Breast epithelium (tissue), 4 donors: ENCODE results near the gene GRIN1. TPM values are rescaled to one million over a fixed set of nuclear protein-coding genes. Genes with fewer than 3 reads are reported as not detected.

ENCODE experiments used
- DNase-seq, 2 donors: peaks; one replicate each; pipeline ENCODE4 v3.0.0-alpha.2; 2019; ENCODE audit warnings: low spot score in 2 of 2
- H3K27ac ChIP-seq, 2 donors: fragments of 200-600 bp; sonication (generic) in 1 of 2; one replicate each; pipeline ENCODE4 v1.5.1; 2016 to 2019; ENCODE audit warnings: mild to moderate bottlenecking in 1 of 2
- H3K27me3 ChIP-seq, 2 donors: fragments of 200-600 bp; sonication (generic) in 1 of 2; one replicate each; pipeline versions ENCODE4 v1.5.1 to v1.6.0; 2017 to 2019; ENCODE audit warnings: control low read depth in 1 of 2, mild to moderate bottlenecking in 1 of 2
- H3K36me3 ChIP-seq: fragments of 200-600 bp; one replicate; pipeline ENCODE4 v1.5.1; 2019
- H3K4me1 ChIP-seq, 2 donors: fragments of 200-600 bp; sonication (generic); one replicate each; pipeline ENCODE4 v1.5.1; 2016 to 2019; ENCODE audit warnings: control low read depth in 1 of 2
- H3K4me3 ChIP-seq, 3 donors: fragments of 200-600 bp; sonication (generic); 1 replicate in 2 of 3; 2 replicates in 1 of 3; pipeline ENCODE4 v1.5.1; 2016 to 2019; ENCODE audit warnings: mild to moderate bottlenecking in 3 of 3, moderate library complexity in 2 of 3
- H3K9me3 ChIP-seq, 2 donors: fragments of 200-600 bp; sonication (generic) in 1 of 2; one replicate each; pipeline ENCODE4 v1.5.1; 2016 to 2019; ENCODE audit warnings: control low read depth in 1 of 2
- POLR2A ChIP-seq: fragments of 450-650 bp; IDR thresholded peaks from one replicate; pipeline ENCODE4 v1.6.1; 2016; ENCODE audit warnings: antibody characterized with exemption, mild to moderate bottlenecking, moderate library complexity
- POLR2AphosphoS5 ChIP-seq, 3 donors: sonication (generic); formaldehyde crosslinking; IDR thresholded peaks; one replicate each; pipeline ENCODE4 v1.6.1; 2017; ENCODE audit warnings: antibody characterized with exemption in 3 of 3
- intact Hi-C: fragments of 100-400 bp; cut with DNase I; formaldehyde crosslinking; loops from one replicate; pipeline ENCODE4 v1.15.1; 2023; ENCODE audit warnings: low total_unique reads
- total RNA-seq, 3 donors: library from RNA; depleted of rRNA; stranded (reverse); fragments of >200 nt; gene quantifications; one replicate each; pipeline ENCODE4 v1.1.0, GENCODE V29; 2016
- TF ChIP-seq, protein P1 (sequence below), 3 donors: fragments of 450-650 bp; IDR thresholded peaks; one replicate each; pipeline ENCODE4 v1.5.1; 2016 to 2017; ENCODE audit warnings: antibody characterized with exemption in 3 of 3, mild to moderate bottlenecking in 3 of 3, moderate library complexity in 3 of 3

Gene GRIN1
- total RNA-seq, 3 donors from 2014 or later, result 1.3 to 1.9 TPM; not detected in 1

- no peak for DNase-seq
- no peaks in the 10 kb centered on the region for H3K4me1 ChIP-seq
- TF ChIP-seq POLR2AphosphoS5 (IDR thresholded peaks at IDR 0.05) (no peak), POLR2A (no peak)
- TF ChIP-seq, protein P1, sequence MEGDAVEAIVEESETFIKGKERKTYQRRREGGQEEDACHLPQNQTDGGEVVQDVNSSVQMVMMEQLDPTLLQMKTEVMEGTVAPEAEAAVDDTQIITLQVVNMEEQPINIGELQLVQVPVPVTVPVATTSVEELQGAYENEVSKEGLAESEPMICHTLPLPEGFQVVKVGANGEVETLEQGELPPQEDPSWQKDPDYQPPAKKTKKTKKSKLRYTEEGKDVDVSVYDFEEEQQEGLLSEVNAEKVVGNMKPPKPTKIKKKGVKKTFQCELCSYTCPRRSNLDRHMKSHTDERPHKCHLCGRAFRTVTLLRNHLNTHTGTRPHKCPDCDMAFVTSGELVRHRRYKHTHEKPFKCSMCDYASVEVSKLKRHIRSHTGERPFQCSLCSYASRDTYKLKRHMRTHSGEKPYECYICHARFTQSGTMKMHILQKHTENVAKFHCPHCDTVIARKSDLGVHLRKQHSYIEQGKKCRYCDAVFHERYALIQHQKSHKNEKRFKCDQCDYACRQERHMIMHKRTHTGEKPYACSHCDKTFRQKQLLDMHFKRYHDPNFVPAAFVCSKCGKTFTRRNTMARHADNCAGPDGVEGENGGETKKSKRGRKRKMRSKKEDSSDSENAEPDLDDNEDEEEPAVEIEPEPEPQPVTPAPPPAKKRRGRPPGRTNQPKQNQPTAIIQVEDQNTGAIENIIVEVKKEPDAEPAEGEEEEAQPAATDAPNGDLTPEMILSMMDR (IDR thresholded peaks at IDR 0.05), result no peak
- no peaks in the 10 kb centered on the region for H3K9me3 ChIP-seq
- peaks cover 4% of the 10 kb centered on the region for H3K36me3 ChIP-seq
- H3K4me3 ChIP-seq, result no peak overlapping the region
- H3K27me3 ChIP-seq, result no peaks in the 10 kb centered on the region
- H3K27ac ChIP-seq, result no peak overlapping the region
- intact Hi-C loops, result no loop called here
Measured at GRCh38 chr9:137180491-137180890, 41.5 kb downstream of the GRIN1 start.

DNA sequence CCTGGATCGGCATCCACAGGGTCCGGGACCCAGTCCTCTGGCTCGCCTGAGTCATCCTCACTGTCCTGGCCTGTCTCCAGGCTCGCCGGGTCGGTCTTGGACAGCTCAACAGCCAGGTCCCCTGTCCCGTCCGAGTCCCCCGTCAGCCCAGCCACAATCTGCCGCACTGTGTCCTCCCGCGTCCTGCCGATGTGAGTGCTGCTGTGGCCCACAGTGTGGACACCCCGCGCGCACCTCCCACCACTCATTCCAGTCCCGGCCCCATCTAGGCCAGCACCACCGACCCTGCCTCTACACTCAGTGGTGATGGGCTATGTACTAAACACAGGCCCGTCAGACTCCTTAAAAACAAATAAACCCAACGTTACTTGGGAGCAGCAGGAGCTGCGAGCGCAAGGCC, 42.7 kb downstream of the GRIN1 start:
- Histone ChIP-seq H3K4me1 (peaks cover 4% of the 10 kb centered on the region in 2 donors), H3K4me3 (no peak overlapping the region), H3K9me3 (no peaks in the 10 kb centered on the region), H3K36me3 (peaks cover 4% of the 10 kb centered on the region), H3K27ac (no peak overlapping the region), H3K27me3 (no peaks in the 10 kb centered on the region)
- intact Hi-C loops, result no loop called here
- DNase-seq, result no peak
- TF ChIP-seq POLR2A (no peak), POLR2AphosphoS5 (IDR thresholded peaks at IDR 0.05) (no peak)
- TF ChIP-seq, protein P1 (IDR thresholded peaks at IDR 0.05), result no peak

DNA sequence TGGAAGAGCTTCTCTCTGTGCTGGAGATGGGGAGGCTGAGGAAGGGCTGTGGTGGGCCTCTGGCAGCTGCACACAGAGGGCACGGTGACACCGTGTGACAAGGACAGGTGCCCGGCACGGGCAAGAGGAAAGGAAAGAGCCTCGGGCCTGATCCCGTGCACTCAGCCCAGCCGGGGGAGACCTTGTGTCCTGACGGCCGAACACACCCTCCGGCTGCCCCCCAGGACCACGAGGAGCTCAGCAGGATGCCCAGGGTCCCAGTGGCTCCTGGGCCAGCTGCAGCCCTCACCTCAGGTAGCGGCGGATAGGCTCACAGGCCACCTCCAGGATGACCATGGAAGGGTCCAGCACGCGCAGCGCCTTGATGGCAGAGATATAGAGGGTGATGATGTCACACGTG, 43.9 kb downstream of the GRIN1 start:
- TF ChIP-seq POLR2A, result no peak
- TF ChIP-seq, protein P1 (IDR thresholded peaks at IDR 0.05), result no peak
- TF ChIP-seq POLR2AphosphoS5 (IDR thresholded peaks at IDR 0.05), result no peak
- no peak overlapping the region for H3K27ac ChIP-seq
- intact Hi-C loops, result no loop called here
- peaks cover 14 to 15% of the 10 kb centered on the region in 2 donors for H3K4me1 ChIP-seq
- no peaks in the 10 kb centered on the region for H3K27me3 ChIP-seq
- no peak overlapping the region for H3K4me3 ChIP-seq
- no peaks in the 10 kb centered on the region for H3K9me3 ChIP-seq
- peaks cover 4% of the 10 kb centered on the region for H3K36me3 ChIP-seq
- no peak for DNase-seq

GRCh38 chr9:137183980-137184595, 45.1 kb downstream of the GRIN1 start:
- peaks cover 14 to 15% of the 10 kb centered on the region in 2 donors for H3K4me1 ChIP-seq
- H3K27me3 ChIP-seq, result no peaks in the 10 kb centered on the region
- intact Hi-C loops, result no loop called here
- TF ChIP-seq POLR2A (no peak), POLR2AphosphoS5 (IDR thresholded peaks at IDR 0.05) (no peak)
- TF ChIP-seq, protein P1 (IDR thresholded peaks at IDR 0.05), result no peak
- peaks cover 4% of the 10 kb centered on the region for H3K36me3 ChIP-seq
- H3K9me3 ChIP-seq, result no peaks in the 10 kb centered on the region
- no peak overlapping the region for H3K4me3 ChIP-seq
- H3K27ac ChIP-seq, result no peak overlapping the region
- DNase-seq, result no peak

DNA sequence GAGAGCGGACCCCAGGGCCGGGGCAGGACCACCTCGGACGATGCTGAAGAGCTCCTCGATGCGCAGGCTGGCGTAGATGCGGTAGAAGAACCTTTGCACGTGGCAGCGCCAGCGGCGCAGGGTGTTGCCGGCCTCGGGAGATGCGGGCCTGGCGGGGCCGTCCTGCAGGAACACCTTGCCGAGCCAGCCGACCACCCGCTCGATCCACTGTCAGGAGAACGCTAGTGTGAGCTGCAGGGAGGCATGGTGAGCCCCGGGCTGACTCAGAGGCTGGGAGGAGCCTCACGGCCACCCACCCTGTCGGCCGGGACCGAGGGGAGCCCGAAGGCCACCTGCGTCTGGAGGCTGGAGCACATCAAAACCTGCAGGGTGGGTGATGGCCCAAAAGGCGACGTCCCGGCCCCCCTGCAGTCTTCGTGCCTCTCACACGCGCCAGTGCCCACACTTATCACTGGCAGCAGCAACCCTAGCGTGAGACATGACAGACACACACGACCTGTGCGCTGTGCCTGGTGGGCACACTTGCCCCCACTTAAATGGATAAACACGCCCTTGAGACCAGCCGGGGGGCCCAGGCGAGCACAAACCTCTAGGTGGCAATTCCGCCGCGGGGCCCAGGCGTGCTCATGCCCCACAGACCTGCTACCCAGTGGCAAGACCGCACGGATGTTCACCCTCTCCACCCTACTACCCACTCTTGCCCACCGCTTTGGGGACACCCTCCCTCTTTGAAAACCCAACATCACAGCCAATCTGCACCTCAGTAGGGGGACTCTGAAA, 46.1 kb downstream of the GRIN1 start:
- no peaks in the 10 kb centered on the region for H3K27me3 ChIP-seq
- H3K9me3 ChIP-seq, result no peaks in the 10 kb centered on the region
- peaks cover 4% of the 10 kb centered on the region for H3K36me3 ChIP-seq
- no peak overlapping the region for H3K27ac ChIP-seq
- H3K4me3 ChIP-seq, result no peak overlapping the region
- TF ChIP-seq POLR2A (no peak), POLR2AphosphoS5 (IDR thresholded peaks at IDR 0.05) (no peak)
- TF ChIP-seq, protein P1 (IDR thresholded peaks at IDR 0.05), result no peak
- no peak for DNase-seq
- peaks cover 21 to 25% of the 10 kb centered on the region in 2 donors for H3K4me1 ChIP-seq
- intact Hi-C loops, result no loop called here
